NOMO-1 treated with dmso at 0.1 percent for 144 hours (cell line): Measurements from ENCODE around the gene ATP11C.
"Not testable (repeated sequence)": the region's sequence is repeated elsewhere in the genome, so short reads cannot be mapped to it uniquely, and the experiment has no call there.

Experiments
- DNase-seq: peaks from one replicate; lab custom pipeline; 2025; ENCODE audit not compliant: unreplicated experiment; lab: John Stamatoyannopoulos, UW

The ATP11C gene

DNA sequence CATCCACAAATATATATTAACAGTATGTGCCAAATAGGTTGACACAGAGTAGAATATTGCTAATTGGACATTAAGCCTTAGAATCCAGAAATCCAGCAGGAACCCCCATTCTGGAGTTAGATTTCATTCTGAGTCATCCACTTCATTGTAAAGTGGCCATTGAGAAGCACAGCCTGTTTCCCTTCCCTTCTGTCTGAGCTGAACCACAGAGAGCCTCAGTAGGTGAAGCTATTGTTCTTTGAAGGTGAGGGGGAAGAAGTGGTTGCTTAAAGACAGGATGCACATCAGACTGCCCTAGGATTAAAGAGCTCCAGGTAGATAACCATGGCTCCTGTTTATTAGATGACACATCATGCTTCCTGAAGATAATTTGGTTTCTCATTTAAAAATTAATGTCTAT lies 194.3 kb downstream of the ATP11C start:
- no peak for DNase-seq

DNA sequence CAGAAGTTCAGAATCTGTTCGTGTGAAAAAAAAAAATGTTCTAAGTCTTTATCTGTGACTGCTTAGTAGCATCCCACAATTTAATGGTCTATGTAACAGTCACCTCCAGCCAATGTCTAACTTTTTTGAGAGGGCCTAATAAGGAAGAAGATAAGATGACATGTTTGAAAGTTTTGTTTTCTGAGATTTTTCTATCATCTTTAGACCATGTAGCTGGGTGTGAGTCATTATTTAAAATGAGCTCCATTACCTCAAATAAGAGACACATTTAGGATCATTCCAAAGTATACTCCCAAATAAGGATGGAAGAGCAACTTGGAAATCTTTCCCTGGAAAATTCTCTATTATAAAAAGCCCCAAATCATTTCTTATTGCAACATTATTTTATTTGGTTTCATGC lies 196.7 kb downstream of the ATP11C start:
- no peak for DNase-seq

DNA sequence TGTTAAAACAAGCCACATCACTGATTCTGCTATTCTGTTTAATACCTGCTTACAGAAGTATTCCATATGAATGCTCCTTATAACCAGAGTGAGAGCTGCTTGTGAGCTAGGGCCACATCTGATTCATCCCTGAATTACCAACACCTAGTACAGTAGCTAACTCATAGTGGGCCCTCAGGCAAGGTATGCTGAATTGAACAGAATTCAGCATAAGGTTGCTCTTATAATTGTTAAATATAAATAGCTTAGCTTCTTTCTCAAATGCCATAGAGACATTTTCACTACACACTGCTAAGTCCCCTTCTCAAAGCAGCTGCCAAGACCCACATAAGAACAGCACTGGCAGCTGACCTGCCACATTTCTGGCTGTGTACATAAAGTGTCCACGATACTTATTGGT lies 197.9 kb downstream of the ATP11C start:
- no peak for DNase-seq

DNA sequence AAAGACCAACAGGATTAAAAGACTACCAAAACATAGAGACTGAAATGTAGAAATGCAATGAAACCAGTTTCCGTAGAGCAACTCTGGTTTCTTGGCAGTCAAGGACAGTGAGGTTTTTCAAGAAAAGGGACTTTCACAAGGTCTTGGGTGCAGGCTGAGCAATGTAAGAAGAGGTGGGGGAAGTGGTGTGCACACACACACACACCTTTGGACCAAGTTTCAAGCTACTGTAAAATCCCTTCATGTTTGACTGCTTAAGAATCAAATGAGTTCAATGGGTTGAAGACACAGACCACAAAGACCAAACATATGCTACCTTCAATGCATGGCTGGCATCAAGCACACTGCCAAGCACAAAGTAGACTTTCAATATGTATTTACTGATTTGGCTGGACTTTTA lies 207.1 kb downstream of the ATP11C start:
- no peak for DNase-seq

DNA sequence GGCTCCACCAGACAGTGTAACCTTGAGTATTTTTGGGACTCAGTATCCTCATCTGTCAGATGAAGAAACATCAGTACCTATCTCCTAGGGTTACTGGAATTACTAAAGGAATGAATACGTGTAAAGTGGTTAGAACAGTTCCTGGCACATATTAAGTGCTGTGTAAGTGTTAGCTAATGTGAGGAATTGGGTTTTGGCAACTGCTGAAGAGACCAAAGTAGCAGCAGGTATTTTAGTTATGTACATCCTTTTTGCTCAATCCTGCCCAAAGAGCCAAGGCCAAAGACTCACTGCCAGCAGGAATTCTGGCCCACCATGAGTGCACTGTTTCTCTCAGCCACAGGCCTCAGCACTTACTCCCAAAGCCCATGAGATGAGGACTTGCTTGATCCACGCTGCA lies 208.2 kb downstream of the ATP11C start:
- DNase-seq: no peak

DNA sequence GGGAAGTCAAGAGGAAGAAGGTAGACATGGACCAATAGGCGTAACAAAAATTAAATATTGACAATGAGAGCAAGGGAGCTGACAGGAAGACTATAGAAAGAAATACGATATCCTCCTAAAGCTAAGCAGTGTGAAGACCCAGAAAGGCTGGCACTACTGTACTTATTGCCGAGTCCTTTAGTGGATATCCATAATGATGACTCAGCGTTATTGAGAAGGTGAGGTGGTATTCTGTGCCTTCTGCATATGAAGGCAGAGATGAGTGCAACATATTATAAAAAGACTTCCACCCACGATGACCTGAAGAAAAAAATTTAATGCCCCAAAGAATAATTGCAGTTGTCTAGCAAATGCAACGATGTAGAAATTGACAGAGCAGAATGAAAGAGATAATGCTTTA lies 211.9 kb downstream of the ATP11C start:
- DNase-seq: no peak

DNA sequence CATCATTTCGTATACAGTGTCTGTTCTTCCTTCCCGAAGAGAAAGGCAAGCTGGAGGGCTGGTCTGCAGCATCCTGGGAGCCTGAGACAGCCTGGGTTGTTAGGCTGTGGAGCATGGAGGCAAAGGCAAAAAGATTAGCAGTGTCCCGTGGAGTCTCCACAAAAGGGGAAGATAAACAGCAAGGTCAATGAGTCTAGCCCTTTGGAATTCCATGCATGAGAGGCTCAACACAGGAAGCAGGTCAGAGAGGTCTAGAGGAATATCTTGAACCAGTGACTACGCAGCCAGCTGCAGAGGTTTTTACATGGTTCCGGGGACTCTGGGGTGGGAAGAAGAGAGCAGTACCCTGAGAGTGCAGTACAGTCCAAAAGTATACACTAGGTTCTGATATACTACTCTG lies 212.7 kb downstream of the ATP11C start:
- DNase-seq: no peak

DNA sequence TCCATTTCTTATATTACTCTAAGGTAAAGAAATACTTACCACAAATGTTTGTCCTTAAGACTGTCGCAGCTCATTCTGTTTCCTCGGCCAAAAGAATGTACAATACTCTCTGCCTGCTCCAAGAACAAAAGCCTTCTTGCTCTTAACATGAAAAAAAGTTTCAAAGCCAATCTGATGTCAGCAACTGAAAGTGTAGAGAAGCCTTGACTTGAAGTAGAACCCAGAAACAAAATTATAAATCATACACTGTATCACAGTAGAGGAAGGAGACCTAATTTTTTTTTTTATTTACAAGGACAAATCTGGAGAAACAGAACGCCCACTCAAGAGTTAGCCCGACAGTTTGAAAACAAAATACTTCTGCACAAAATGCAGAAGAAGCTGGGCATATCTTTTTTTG lies 224.8 kb downstream of the ATP11C start, which contains the start of gene MCF2:
TSS of gene MCF2 (minus strand) at position 101 of the 400 bp plus-strand sequence. CDS start 56,423 bp downstream, outside the sequence.
- DNase-seq: no peak

DNA sequence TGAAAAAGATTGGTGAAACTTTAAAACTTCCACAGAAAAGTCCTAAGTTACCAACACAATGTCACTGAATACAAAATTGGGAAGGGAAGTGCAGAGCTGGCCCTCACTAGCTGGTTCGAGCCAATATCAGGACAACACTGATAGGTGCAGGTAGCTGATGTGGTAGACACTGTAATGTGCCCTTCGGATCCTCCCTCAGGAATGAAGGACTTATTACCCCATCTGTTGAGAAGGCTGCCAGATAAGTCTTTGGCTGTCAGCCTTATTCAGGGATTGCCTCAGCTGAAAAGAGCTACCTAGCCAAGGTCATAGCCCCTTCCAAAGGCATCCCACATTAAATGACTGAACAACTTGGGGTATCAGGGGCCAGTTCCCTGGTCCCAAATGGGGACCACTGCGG lies 230.2 kb downstream of the ATP11C start:
- DNase-seq: no peak

DNA sequence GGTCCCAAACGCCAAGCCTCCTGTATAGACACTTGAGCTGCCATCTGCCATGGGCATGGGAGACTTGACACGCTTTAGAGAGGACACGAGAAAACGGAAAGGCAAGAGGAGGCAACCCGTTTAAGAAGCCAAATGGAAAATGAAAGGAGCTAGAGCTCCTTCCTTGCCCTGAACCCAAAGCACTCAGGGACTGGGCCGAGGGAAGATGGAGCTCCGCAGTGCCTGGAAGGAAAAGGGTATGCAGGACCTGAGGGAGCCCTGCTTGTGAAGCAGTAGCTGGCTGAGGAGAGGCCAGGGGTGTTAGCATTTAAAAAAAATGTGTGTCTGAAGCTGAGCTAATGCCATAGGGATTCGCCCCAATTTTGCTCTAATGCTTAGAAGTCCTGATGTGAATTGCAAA lies 239.9 kb downstream of the ATP11C start:
- no peak for DNase-seq

DNA sequence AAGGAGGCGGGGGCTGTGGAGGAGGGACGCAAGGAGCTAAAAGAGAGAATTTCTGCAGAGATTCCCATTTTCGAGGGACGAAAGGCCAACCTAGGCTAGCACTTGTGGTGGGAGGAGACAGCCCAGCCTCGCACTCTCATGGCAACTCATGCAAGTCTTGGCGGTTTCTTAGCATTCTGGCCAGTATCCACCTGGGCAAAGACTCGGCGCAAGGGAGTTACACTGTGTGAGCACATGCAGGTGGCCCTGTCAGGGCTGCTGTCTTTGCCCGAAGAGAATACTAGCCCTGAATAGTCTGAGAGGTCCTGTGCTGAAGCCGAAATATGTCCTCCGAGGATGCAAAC lies 240.4 kb downstream of the ATP11C start:
- no peak for DNase-seq

DNA sequence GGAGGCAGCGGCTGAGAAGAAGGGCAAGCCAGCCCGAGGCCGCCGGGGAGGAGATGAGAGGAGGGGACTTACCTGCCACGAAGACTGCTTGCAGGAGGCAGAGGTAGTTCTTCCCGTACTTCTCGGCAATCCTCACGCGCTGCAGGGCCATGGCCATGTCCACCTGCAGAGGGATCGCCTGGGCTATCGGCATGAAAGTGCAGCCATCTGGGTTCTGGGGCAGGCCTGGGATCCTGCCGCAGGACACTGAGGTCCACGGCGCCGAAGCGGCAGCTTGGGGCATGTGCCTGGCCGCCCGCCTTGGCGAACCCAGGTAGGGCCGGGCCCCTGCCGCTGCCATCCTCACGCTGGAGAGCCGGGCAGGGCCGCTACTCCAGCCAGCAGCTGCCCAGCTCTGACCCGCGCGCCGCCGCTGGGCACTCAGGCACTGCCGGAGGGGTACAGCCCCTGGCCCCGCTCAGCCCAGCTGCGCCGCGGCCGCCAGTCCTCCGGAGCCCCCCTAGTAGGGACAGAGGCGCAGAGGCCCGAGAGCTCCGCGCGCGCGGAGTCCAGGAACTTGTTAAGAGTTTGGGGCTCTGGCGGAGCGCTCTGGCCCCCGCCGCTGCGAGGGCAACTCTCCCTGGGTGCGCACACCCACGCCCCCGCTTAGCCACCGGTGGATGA lies 240.9 kb downstream of the ATP11C start:
- DNase-seq: no peak

DNA sequence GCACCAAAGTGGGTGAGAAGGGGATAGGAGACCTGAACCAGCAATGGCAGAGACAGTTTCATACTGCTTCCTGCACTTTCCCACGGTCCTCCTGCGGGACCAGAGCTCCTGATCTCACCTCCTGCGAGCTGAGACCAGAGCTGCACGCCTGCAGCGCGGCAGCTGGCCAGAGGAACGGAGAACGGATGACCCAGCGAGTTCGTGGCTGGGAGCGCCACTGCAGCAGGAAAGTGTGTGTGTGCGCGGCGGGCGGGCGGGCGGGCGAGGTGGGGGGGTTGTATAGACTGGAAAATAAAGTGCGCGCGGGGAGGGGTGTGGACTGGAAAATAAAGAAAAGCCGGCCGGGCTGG lies 241.4 kb downstream of the ATP11C start:
- DNase-seq: no peak

DNA sequence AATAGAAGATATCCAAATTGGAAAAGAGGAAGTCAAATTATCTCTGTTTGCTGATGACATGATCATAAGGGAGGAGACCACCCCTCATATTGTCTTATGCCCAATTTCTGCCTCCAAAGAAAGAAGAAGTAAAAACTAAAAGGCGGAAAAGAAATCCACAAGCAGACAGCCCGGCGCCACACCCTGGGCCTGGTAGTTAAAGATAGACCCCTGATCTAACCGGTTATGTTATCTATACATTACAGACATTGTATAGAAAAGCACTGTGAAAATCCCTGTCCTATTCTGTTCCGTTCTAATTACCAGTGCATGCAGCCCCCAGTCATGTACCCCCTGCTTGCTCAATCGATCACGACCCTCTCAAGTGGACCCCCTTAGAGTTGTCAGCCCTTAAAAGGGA lies 247.7 kb downstream of the ATP11C start:
- not testable (repeated sequence) for DNase-seq

DNA sequence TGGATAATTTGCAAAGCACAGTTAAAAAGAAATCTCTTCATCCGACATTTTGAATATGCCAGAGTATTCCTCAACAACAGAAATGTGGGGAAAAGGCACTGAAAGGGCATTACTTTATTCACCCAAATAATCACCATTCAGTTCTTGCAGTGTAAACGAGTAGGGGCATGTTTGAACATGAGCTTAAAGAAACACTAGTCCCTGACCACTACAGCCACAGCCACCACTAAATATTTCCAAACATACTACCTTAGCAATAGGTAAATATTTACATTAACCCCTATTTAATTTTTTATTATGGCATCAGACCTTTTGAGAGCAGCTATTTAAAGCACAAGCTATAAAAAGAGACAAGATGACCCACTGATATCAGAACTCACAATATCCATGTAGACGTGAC lies 252.5 kb downstream of the ATP11C start:
- no peak for DNase-seq
